Thymus (tissue), 11 donors: ENCODE data around the gene HCN2. TPM values are rescaled to one million over a fixed set of nuclear protein-coding genes. Genes with fewer than 3 reads are reported as not detected.
"Not testable (repeated sequence)": the region's sequence is repeated elsewhere in the genome, so short reads cannot be mapped to it uniquely, and the experiment has no call there.

Experiments used
- DNase-seq, 9 donors: peaks; one replicate each; pipeline ENCODE4 v3.0.0-alpha.2; 2013; ENCODE audit warnings: low spot score in 9 of 9, low read depth in 6 of 9, missing footprints in 1 of 9
- H3K27ac ChIP-seq, 2 donors: one replicate each; pipeline ENCODE4 v1.5.1; 2013; ENCODE audit warnings: control low read depth in 1 of 2, low read depth in 1 of 2, low read length in 1 of 2, mild to moderate bottlenecking in 1 of 2, moderate library complexity in 1 of 2
- H3K27me3 ChIP-seq, 2 donors: one replicate each; pipeline ENCODE4 v1.5.1; 2013; ENCODE audit warnings: low read length in 1 of 2; ENCODE audit not compliant: control insufficient read depth in 2 of 2, insufficient read depth in 1 of 2
- H3K36me3 ChIP-seq, 2 donors: one replicate each; pipeline ENCODE4 v1.5.1; 2013; ENCODE audit warnings: low read length in 1 of 2, mild to moderate bottlenecking in 1 of 2, moderate library complexity in 1 of 2; ENCODE audit not compliant: control insufficient read depth in 2 of 2, insufficient read depth in 2 of 2
- H3K4me1 ChIP-seq, 2 donors: one replicate each; pipeline ENCODE4 v1.5.1; 2013; ENCODE audit warnings: low read length in 2 of 2; ENCODE audit not compliant: control insufficient read depth in 2 of 2, insufficient read depth in 2 of 2
- H3K4me3 ChIP-seq, 2 donors: one replicate each; pipeline ENCODE4 v1.5.1; 2013; ENCODE audit warnings: low read length in 2 of 2, control low read depth in 1 of 2, mild to moderate bottlenecking in 1 of 2
- H3K9me3 ChIP-seq, 2 donors: one replicate each; pipeline ENCODE4 v1.5.1; 2013; ENCODE audit warnings: low read length in 1 of 2, mild to moderate bottlenecking in 1 of 2; ENCODE audit not compliant: control insufficient read depth in 2 of 2, insufficient read depth in 1 of 2
- WGBS: extraction: QIAGEN DNeasy Blood & Tissue Kit; methylation state at CpG from one replicate; pipeline ENCODE4 v1.1.7; 2013; 5-methylcytosine and 5-hydroxymethylcytosine counted together
- polyA plus RNA-seq: library from polyadenylated mRNA; stranded (reverse); fragments of 200-250 nt; gene quantifications from one replicate; pipeline ENCODE4 v1.2.3, GENCODE V29; 2013
- total RNA-seq: library from RNA; stranded (reverse); fragments of 120-200 nt; gene quantifications from one replicate; pipeline ENCODE4 v1.2.4, GENCODE V29; 2013
- donor health status: healthy.

HCN2 gene
- total and polyA plus RNA-seq, 2 donors: 0.05 to 0.46 TPM

DNA sequence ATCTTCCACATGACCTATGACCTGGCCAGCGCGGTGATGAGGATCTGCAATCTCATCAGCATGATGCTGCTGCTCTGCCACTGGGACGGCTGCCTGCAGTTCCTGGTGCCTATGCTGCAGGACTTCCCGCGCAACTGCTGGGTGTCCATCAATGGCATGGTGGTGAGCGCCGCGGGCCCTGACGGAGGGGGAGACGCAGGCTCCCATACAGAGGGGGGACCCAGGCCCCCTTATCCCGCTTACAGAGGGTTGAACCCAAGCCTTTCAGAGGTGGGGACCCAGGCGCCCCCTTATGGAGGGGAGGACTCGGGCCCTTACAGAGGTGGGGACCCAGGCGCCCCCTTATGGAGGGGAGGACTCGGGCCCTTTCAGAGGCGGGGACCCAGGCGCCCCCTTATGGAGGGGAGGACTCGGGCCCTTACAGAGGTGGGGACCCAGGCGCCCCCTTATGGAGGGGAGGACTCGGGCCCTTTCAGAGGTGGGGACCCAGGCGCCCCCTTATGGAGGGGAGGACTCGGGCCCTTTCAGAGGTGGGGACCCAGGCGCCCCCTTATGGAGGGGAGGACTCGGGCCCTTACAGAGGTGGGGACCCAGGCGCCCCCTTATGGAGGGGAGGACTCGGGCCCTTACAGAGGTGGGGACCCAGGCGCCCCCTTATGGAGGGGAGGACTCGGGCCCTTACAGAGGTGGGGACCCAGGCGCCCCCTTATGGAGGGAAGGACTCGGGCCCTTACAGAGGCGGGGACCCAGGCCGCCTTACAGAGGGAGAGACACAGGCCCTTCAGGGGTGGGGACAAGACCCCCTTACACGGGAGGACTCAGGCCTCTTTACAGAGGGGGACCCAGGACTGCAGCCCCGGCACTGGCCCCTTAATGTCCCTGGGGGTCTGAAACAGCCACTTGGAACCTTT is 15.6 kb downstream of the HCN2 start:
- DNase-seq, H3K4me3 ChIP-seq, H3K27me3 ChIP-seq, H3K4me1 ChIP-seq, H3K27ac ChIP-seq, H3K36me3 ChIP-seq: not testable (repeated sequence)
- WGBS: 91% methylated on average over 33 of the region's 34 CpGs
- H3K9me3 ChIP-seq: peaks cover 0 to 14% of the 10 kb centered on the region in 2 donors

DNA sequence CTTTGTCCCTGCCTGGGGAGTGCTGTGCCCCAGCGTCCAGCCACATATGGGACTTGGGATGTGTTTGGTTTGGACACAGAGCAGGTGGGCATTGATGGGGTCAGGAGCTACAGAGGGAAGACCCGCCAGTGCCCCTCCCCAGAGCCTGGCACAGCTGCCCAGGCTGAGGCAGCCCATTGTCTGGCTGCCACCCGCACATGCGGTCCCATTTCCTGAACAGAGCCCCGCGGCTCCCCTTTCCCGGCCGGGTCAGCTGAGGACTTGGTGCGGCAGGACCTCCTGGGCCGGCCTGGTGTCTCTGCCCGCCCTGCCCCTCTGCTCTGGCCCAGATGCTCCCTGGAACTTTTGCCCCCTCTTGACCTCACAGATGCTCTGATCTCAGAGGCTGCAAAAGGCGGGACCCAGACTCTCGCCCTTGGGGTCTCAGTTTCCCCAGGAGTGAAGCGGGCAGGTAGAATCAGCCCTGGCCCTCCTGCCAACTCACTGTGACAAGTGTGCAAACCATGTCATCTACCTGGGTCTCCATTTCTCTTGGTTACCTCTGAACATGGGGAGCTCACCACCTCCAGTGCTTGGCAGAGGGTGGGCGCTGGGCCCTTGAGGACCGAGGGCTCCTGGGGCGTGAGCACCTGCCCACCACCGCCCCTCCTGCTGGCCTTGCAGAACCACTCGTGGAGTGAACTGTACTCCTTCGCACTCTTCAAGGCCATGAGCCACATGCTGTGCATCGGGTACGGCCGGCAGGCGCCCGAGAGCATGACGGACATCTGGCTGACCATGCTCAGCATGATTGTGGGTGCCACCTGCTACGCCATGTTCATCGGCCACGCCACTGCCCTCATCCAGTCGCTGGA is 17.8 kb downstream of the HCN2 start:
- WGBS: 91% methylated on average over 30 of the region's 30 CpGs
- peaks cover 0 to 4% of the 10 kb centered on the region in 2 donors for H3K9me3 ChIP-seq
- no peaks in the 10 kb centered on the region for H3K36me3 ChIP-seq
- H3K27me3 ChIP-seq: no peaks in the 10 kb centered on the region
- H3K4me1 ChIP-seq: peaks cover 4 to 15% of the 10 kb centered on the region in 2 donors
- no peak overlapping the region for H3K4me3 ChIP-seq
- H3K27ac ChIP-seq: no peak overlapping the region
- no peak for DNase-seq

DNA sequence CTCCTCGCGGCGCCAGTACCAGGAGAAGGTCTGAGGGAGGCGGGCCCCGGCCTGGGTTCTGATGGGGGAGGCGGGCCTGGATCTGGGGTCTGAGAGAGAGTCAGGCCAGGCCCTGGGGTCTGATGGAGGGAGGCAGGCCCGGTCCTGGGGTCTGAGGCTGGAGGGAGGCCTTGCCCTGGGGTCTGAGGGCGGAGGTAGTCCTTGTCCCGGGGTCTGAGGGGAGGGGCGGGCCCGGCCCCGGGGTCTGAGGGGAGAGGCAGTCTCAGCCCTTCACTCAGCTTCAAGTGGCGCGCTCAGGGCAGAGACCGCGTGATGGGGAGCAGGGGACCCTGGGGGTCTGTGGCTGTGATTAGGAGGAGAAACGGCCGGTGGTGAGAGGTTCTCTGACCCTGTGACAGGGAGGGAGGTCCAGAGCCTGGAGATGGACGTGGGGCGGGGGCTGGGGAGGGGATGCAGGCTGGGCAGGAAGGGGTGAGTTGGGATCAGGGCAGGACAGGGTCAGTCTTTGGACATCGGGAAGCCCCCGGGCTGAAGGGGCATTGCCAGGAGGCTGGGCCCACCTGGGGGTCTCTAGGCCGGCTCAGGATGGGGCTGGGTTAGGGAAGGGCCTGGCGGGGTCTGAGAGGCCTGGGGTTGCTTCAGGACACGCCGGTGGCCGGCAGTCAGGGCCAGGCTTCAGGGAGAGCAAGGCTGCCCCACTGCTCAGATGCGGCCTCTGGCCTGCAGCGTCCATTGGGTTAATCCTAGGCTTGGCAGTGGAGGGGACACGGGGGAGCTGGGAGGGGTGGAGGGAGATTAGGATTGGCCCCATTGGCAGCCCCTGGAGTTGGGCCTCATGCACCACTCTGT is 18.7 kb downstream of the HCN2 start:
- H3K27ac ChIP-seq: peak overlapping the region in 1 of 2 donors; percentile 18
- WGBS: 95% methylated on average over 30 of the region's 30 CpGs
- no peak for DNase-seq
- no peaks in the 10 kb centered on the region for H3K27me3 ChIP-seq
- peaks cover 0 to 4% of the 10 kb centered on the region in 2 donors for H3K9me3 ChIP-seq
- peaks cover 7 to 15% of the 10 kb centered on the region in 2 donors for H3K4me1 ChIP-seq
- no peak overlapping the region for H3K4me3 ChIP-seq
- no peaks in the 10 kb centered on the region for H3K36me3 ChIP-seq

DNA sequence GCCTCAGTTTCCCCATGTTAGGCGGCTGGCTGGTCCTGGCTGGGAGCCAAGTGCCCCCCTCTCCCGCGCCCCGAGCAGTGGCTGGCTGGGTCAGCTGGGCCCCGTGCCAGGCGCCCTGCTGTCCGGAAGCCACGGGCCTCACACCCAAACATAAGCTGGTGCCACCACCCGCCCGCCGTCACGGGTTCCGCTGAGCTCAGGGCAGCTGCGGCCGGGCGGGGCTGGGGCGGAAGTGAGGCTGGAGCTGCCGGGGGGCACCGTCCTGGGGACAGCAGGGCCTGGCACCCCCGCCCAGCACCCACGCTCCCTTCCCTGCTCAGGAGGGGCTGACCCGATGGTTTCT is 19.3 kb downstream of the HCN2 start:
- DNase-seq: no peak
- no peak overlapping the region for H3K4me3 ChIP-seq
- H3K27ac ChIP-seq: no peak overlapping the region

DNA sequence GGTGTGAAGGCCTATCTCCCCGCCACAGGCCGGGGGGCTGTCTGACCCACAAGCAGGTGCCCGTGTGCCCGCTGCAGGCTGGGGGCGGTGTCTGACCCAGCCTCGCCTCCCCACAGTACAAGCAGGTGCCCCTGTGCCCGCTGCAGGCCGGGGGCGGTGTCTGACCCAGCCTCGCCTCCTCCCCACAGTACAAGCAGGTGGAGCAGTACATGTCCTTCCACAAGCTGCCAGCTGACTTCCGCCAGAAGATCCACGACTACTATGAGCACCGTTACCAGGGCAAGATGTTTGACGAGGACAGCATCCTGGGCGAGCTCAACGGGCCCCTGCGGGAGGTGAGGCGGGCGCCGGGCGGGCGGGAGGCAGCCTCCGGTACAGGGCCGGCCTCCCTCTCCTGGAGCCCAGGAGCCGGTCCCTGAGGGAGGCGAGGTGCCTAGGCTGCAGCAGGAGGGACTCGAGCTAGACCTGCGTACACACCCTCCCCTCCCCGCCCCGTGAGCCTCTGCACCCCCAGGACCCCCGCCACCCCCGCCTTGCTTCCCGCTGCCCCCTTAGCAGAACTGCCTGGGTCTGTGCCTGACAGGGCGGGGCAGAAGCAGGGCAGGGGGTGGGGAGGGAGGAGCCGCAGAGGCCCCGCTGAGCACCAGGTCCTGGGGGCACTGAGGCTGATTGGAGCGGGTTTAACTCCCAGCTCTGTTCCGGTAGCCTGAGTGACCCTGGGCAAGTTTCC is 20.6 kb downstream of the HCN2 start:
- Histone ChIP-seq H3K4me3 (peak overlapping the region; percentile 44 to 71), H3K27me3 (peaks cover 0 to 10% of the 10 kb centered on the region in 2 donors), H3K27ac (peak overlapping the region; percentile 69 to 92), H3K9me3 (peaks cover 0 to under 1% of the 10 kb centered on the region in 2 donors), H3K4me1 (peaks cover 7 to 15% of the 10 kb centered on the region in 2 donors), H3K36me3 (no peaks in the 10 kb centered on the region)
- DNase-seq: peak in 2 of 9 donors; percentile 22 to 31
- 31% methylated on average over 38 of the region's 38 CpGs for WGBS

More for the DNA sequence above, 19.3 kb downstream of the HCN2 start:
- no peaks in the 10 kb centered on the region for H3K27me3 ChIP-seq
- peaks cover 7 to 15% of the 10 kb centered on the region in 2 donors for H3K4me1 ChIP-seq
- H3K36me3 ChIP-seq: no peaks in the 10 kb centered on the region
- 84% methylated on average over 22 of the region's 22 CpGs for WGBS
- H3K9me3 ChIP-seq: peaks cover 0 to 4% of the 10 kb centered on the region in 2 donors

DNA sequence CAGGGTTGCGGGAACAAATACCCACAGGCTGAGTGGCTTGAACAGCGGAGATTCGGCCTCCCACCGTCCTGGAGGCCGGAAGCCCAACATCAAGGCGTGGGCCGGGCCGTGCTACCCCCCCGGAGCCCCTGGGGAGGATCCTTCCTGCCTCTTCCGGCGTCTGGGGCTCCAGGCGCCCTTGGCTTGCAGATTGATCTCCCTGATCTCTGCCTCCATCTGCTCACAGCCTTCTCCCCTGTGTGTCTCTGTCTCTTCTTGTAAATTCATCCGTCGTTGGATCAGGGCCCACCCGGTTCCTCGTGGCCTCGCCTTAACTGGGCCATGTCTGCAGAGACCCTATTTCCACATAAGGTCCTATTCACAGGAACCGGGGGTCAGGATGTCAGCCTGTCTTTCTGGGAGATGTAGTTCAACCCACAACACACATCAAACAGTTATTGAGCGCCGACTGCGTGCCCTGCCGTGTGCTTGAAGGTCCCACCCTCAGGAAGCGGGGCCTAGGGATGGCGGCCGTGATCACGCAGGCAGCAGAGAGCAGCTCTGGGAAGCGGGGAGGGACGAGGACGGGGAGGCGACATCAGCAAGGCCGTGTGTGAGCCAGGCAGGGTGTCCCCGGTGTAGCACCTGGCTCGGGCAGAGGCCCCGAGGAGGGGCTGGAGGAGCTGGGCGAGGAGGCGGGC is 21.3 kb downstream of the HCN2 start:
- Histone ChIP-seq H3K36me3 (no peaks in the 10 kb centered on the region), H3K9me3 (peaks cover 0 to 3% of the 10 kb centered on the region in 2 donors), H3K4me1 (peaks cover 7 to 15% of the 10 kb centered on the region in 2 donors), H3K27me3 (peaks cover 6 to 15% of the 10 kb centered on the region in 2 donors), H3K27ac (peak overlapping the region; percentile 69 to 92), H3K4me3 (peak overlapping the region; percentile 44 to 71)
- peak in 7 of 9 donors; percentile 39 to 83 (median 59) for DNase-seq
- WGBS: 21% methylated on average over 36 of the region's 36 CpGs

DNA sequence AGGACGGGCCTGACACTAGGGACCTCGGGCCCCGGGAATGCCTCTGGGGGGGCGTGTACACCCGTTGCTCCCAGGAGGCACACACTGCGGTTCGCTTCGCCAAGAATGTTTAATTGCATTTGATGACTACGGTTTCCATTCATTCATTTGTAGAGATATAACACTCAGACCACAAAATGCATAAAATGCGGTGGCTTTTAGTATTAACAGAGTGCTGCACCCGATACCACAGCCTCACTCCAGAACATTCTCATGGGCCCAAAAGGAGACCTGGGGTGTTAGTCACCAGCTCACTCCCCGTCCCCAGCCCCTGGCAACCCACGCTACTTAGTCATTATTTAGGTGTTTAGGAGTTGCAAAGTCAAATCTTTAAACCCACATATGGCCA is 21.8 kb downstream of the HCN2 start:
- H3K9me3 ChIP-seq: peaks cover 0 to 3% of the 10 kb centered on the region in 2 donors
- H3K4me1 ChIP-seq: peaks cover 7 to 15% of the 10 kb centered on the region in 2 donors
- no peak for DNase-seq
- no peak overlapping the region for H3K4me3 ChIP-seq
- H3K27ac ChIP-seq: no peak overlapping the region
- H3K36me3 ChIP-seq: no peaks in the 10 kb centered on the region
- peaks cover 10 to 15% of the 10 kb centered on the region in 2 donors for H3K27me3 ChIP-seq
- 76% methylated on average over 13 of the region's 13 CpGs for WGBS

DNA sequence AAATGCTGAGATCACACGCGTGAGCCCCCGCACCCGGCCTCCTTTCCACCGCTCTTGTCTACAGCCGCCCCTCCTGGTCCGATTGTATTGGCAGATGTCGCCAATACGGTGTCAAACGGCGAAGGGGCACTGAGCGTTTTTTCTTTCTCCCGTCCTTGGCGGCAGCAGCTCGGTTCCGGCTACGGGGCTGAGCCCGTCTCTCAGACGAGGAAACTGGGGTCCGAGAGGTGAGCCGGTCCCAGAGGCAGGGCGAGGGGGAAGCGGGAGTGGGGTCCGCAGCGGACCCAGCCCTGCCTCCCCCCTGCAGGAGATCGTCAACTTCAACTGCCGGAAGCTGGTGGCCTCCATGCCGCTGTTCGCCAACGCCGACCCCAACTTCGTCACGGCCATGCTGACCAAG is 23.3 kb downstream of the HCN2 start:
- Histone ChIP-seq H3K36me3 (peaks cover 0 to 12% of the 10 kb centered on the region in 2 donors), H3K9me3 (peaks cover 0 to 3% of the 10 kb centered on the region in 2 donors), H3K27me3 (peaks cover 13 to 17% of the 10 kb centered on the region in 2 donors), H3K4me1 (peaks cover 7 to 15% of the 10 kb centered on the region in 2 donors), H3K27ac (no peak overlapping the region), H3K4me3 (no peak overlapping the region)
- 79% methylated on average over 33 of the region's 33 CpGs for WGBS
- DNase-seq: no peak
